Measurements from ENCODE around the gene USP8.

GRCh38 chr15:50380089-50380488 lies 44.1 kb upstream of the USP8 start:
- TF ChIP-seq POLR2AphosphoS5 (IDR thresholded peaks at IDR 0.05) (no peak), POLR2A (IDR thresholded peaks at IDR 0.05) (no peak)
- TF ChIP-seq, protein P1, sequence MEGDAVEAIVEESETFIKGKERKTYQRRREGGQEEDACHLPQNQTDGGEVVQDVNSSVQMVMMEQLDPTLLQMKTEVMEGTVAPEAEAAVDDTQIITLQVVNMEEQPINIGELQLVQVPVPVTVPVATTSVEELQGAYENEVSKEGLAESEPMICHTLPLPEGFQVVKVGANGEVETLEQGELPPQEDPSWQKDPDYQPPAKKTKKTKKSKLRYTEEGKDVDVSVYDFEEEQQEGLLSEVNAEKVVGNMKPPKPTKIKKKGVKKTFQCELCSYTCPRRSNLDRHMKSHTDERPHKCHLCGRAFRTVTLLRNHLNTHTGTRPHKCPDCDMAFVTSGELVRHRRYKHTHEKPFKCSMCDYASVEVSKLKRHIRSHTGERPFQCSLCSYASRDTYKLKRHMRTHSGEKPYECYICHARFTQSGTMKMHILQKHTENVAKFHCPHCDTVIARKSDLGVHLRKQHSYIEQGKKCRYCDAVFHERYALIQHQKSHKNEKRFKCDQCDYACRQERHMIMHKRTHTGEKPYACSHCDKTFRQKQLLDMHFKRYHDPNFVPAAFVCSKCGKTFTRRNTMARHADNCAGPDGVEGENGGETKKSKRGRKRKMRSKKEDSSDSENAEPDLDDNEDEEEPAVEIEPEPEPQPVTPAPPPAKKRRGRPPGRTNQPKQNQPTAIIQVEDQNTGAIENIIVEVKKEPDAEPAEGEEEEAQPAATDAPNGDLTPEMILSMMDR (IDR thresholded peaks at IDR 0.05) = no peak
